Stomach (tissue), 4 donors: ENCODE results near the gene CELF4.

ENCODE experiments used
- EP300 ChIP-seq: sonication (generic); formaldehyde crosslinking; IDR thresholded peaks from one replicate; pipeline ENCODE4 v1.6.1; 2017; ENCODE audit warnings: antibody characterized with exemption
- POLR2AphosphoS5 ChIP-seq, 3 donors: sonication (generic); formaldehyde crosslinking; IDR thresholded peaks; one replicate each; pipeline ENCODE4 v1.6.1; 2016; ENCODE audit warnings: antibody characterized with exemption in 3 of 3
- TF ChIP-seq, protein P1 (sequence below), 7 experiments: fragments of 450-650 bp in 4 of 7; fragments of 200-600 bp in 3 of 7; sonication (generic) in 3 of 7; IDR thresholded peaks; one replicate each; pipeline ENCODE4 v1.5.1; 2016 to 2019; ENCODE audit warnings: antibody characterized with exemption in 7 of 7, control low read depth in 2 of 7, mild to moderate bottlenecking in 1 of 7

DNA sequence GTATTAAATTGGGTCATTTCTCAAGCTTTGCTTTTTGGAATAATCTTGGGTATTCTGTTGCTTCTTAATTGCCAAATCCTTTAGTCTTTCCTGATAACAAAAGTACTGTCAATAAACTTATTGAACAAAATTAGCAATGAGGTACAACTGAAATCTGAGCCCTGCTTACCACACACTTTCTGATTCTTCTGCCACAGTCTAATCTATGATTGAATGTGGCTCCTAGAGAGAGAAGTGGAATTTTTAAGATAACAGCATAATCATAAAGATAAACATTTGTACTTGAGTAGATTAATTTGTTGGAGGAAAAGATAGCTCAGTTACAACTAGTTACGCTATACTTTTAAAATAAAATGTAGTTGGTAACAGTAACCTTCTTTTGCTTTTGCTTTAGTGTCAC is 354.8 kb downstream of the CELF4 start:
- TF ChIP-seq, protein P1, sequence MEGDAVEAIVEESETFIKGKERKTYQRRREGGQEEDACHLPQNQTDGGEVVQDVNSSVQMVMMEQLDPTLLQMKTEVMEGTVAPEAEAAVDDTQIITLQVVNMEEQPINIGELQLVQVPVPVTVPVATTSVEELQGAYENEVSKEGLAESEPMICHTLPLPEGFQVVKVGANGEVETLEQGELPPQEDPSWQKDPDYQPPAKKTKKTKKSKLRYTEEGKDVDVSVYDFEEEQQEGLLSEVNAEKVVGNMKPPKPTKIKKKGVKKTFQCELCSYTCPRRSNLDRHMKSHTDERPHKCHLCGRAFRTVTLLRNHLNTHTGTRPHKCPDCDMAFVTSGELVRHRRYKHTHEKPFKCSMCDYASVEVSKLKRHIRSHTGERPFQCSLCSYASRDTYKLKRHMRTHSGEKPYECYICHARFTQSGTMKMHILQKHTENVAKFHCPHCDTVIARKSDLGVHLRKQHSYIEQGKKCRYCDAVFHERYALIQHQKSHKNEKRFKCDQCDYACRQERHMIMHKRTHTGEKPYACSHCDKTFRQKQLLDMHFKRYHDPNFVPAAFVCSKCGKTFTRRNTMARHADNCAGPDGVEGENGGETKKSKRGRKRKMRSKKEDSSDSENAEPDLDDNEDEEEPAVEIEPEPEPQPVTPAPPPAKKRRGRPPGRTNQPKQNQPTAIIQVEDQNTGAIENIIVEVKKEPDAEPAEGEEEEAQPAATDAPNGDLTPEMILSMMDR (IDR thresholded peaks at IDR 0.05), result no peak
- no peak for TF ChIP-seq POLR2AphosphoS5 (IDR thresholded peaks at IDR 0.05)
- no peak for TF ChIP-seq EP300
